ENCODE data around the gene TM2D1.

The TM2D1 gene

DNA sequence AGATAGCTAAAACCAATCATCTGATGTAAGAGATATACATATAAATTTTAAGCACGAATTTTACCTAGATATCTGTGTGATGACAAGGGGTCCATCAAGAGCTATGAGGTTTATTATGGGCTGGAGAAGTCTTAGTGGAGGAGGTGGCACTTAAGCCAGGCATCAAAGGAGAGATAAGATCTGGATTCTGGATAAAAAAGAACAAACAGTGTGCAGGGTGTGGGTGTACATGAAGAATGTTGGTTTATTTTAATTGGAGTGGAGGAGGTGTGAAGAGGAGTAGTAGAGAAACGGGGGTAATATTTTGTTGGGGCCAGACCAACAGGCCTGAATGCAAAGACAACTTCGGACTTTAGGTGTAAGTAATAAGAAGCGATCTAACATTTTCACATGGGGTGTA is 80.6 kb downstream of the TM2D1 start:
- no peak for DNase-seq (ENCODE audit: low spot score)

DNA sequence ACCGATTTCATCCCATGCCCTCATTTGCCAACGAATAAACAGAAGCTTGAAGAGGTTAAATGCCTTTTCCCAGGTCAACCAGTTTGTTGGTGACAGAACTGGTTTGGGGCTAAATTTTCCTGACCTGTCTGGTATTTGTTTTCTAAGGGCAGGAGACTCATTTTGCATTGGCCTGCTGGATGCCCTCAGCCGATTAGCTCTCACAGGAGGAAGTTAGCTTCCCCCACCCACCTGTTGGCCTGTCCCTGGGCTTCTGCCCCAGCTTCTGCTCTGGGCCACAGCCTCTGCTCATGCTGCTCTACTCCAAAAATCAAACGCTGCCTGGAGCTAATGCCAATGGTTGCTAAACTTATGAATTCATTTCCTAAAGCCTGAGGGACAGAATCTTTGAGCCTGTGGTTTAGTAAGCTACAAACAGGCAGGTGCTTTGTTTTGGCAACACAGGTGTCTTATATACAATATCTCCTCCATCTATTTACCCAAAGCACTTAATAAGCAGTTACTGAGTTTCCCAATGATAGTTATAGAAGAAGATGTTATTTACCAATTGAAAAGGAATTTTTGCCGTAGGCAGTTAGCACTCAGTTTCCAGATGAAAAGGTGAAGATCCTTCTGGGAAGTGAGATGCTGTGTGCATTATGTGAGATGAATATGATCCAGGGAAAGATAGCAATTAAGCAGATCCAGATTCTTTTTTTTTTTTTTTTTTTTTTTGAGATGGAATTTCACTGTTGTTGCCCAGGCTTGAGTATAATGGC is 82.3 kb downstream of the TM2D1 start:
- DNase-seq (ENCODE audit: low spot score), result no peak

DNA sequence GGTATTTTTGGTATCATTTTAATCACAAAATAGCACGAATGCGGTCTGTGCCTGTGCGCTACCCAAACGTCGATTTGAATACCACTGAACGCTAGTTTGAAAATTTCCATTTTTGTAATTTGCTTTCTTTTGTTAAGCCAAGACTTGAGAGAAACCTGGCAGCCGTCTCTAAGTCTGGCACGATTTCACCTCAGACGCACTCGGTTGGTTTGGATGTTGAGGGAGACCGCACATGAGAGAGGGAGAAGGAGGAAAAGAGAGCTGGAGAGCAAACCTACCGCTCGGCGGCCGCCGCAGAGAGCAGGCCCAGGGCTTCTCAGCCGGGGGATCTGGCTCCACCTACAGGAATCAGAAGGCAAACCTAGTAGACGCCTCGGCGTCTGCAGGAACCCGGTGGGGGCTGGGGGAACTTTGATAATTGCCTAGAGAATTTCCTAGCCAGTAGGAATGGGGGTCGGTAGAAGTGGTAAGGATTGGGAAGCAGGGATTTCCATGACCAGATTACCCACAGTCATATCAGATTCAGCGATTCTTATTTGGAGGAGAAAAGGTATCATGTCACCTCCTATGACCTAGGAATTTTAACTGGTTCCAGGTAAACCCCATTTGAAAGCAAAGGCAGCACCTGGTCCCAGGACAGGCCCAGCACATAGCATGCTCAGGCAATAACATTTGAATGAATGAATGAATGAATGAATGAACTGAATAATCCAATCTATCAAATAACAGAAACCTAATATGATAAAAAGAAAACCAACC is 83.2 kb downstream of the TM2D1 start:
- DNase-seq (ENCODE audit: low spot score), result peak; percentile 62

DNA sequence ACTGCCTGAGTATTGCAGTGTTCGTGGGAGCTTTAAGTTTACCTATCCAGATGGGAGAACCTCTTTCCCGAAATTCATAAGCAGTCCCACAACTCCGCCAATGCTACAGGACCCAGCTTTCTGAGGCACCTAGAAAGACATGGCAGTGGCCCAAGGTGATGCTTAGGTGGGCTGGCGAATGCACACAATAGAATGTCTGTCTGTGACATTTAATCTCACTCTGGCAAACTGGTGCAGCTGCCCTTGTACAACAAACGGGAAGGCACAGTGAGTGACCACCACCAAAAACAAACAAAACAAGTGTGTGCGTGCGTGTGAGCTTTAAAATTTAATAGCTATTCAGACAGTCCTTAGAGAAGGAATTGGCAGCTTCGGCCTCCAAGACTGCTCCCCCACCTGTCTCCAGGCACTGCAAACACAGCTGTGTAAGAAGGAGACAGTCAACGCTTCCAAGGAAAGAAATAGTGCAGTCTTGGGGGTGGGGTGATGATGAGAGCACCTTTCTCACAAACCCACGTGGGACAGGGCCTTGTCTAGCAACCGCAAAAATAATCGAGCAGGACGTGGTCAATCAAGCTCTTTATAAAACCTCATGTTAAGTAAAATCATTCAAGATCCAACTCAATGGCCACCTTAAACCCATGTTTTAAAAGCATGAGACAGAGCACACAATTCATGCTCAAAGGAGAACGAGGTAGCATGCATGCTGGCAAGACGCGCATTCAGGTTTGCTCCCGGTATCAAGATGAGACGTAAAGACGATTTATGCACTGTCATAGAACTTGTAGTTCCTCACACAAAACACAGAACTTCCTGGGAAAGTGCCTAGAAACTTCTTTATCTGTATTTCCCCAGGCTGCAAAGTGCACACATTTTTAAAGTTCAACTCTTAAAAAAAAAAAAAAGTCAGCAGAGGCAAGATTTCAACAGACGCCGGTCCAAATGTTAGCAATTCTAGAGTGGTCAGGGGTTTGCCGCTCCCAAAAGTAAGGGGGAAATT is 84.1 kb downstream of the TM2D1 start:
- DNase-seq (ENCODE audit: low spot score), result no peak

DNA sequence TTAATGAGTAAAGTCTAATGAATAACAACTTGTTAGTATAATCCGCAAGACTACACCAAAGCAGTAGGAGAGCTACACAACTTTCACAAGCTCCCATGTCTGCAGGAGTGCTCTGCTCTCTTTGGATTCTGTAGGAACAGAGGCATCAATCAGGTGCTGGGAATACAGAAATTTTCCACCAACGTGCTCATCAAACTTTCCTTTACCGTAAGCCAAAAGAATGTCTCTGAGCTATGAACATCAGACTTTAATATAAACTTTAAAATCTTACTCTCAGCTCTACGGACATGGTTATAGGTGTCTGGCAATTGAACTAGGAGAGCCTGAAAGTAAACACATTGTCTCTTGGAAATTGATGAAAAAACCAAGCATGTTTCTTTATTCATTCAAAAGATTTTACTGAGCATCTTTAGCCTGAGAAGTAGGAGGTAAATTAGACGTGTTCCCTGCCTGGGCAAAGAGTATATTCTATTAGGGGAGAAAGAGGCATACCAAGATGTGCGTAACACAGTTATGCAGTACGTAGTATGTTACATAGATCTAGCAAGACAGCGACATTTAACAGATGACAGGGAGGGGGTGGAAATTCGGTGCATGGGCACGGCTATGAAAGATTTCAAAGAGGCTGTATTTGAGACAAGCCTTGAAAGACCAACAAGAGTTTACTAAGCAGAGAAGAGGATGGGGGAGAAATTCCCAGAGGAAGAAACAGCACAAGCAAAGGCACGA is 85.2 kb downstream of the TM2D1 start:
- no peak for DNase-seq (ENCODE audit: low spot score)

DNA sequence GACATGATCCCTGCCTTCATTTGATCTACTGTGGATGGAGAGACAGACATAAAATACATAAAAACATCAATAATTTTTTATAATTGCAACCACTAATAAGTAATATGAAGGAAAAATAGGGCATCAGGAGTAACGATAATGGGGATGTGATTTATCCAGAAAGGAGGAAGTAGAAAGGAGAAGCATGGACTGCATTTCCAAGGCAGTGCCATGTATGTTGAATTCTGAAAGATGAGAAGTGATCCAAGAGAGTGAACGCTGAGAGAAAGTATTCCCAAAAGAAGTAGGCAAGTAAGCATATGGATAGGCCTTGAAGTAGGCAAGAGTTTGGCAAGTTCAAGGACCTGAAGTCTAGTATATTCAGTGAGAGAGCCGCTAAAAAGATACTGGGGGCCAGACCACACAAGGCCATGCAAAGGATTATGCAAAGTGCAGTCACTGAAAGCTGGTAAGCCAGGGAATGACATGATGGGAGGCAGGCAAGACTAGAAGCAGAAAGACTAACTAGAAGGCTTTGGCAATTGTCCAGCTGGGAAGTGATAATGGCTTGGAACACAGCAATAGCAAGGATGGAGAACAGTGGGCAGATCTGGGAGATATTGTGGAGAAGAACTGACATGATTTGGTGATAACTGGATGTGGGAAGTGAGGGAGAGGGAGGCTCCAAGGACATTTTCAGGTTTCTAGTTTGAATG is 85.9 kb downstream of the TM2D1 start:
- DNase-seq (ENCODE audit: low spot score), result no peak

DNA sequence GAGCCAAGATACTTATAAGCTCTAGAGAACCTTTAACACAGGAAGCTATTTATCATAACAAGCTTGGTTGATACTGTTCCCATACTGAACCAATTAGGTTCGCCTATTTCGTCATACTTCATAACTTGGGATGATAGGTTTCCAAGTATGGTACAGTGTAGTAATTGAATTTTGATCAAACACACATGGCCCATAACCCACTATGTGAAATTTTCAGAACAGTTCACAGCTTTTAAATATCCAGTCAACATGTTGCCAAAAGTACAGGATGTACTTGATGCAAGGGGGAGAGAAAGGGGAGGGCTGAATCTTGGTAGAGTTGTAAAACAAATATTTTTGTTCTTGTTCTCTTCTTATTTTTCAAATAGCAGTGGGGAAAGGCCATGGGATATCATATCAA is 86.6 kb downstream of the TM2D1 start:
- no peak for DNase-seq (ENCODE audit: low spot score)

DNA sequence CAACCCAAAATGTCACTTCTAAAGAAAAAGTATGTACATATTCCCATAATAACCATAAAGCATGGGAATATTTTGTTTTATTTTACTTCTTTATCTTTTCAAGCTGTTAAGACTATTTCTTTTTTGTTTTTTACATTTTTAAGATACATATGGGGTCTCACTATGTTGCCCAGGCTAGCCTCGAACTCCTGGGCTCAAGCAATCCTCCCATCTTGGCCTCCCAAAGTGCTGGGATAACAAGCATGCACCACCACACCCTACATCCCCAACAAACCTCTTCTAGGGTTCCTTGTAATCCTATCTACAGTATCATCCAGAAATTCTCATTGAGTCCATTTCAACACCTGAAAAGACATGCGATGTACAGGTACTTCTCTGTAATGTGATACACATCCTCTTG is 87.5 kb downstream of the TM2D1 start:
- DNase-seq (ENCODE audit: low spot score), result no peak

DNA sequence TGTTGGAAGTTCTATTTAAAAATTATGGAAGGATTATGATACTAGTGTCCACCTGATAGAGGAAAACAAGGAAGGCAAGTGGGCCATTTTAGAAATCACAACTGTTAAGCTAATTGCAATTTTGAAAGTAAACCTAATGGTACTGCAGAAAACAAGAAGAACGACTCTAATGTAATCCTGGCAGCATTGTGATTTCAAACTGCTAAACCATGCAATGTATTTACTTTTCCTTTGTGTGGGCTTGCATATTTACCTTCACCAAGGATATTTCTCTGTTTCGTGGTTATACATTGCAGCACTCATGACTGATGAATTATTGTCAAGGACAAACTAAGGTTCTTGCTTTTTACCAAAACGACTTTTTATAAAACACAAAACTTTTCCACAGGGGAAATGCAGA is 88.1 kb downstream of the TM2D1 start:
- no peak for DNase-seq (ENCODE audit: low spot score)

DNA sequence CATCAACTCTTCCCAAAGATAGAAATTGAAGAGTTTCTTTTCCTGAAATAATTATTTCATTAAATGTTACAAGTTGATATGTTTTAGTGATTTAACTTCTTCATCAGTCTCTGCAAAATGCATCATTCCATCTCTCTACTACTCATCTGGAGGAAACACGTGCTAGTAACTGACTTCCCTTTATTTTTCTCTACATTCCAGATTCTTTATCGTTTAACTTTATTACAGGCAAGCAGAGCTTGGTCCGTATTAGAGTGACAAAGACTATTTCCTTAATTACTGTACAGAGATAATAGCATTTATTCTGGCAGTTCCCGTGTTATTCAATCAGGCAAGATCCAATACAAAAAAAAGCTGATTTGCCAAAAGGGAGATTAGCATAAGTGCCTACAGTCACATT is 88.6 kb downstream of the TM2D1 start:
- no peak for DNase-seq (ENCODE audit: low spot score)

DNA sequence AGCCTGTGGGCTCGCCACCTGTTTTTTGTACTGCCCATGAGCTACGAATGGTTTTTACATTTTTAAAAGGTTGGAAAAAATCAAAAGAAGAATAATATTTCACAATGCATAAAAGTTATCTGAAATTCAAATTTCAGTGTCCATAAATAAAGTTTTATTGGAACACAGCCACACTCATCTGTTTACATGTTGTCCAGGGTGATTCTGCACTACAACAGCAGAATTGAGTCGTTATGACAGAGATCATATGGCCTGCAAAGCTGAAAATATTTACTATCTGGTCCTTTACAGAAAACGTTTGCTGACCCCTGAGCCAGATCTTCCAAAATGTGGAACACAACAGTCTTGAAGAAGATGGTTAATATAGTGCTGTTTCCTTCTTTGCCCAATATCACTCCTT is 89.4 kb downstream of the TM2D1 start:
- DNase-seq (ENCODE audit: low spot score), result no peak

DNA sequence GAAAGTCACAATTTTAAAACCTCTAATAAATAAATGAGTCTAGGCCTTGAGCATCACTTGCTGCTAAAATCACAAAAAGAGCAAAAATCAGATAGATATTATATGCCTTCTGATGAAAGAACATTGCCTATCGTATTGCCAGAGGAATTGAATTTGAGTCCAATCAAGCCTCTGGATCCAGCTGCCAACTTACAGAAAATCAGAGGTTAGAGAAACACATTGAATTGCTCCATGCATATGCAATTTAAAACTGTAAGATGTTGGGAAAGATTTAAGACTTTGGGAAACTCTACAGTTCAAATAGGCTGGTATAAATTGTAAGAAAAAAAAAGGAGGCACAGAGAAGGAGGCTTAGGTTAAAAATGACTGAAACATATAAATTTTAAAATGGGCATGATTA is 93.5 kb downstream of the TM2D1 start:
- DNase-seq (ENCODE audit: low spot score), result no peak

Data from CD4-positive, alpha-beta T cell treated with Interleukin-6 at 100 ng/mL for 8 hours (primary cell).